ENCODE data around the gene KCNMA1.

KCNMA1 gene

GRCh38 chr10:77670817-77671443, 33.3 kb upstream of the KCNMA1 start:
- Histone ChIP-seq H3K4me1 (ENCODE audit: control insufficient read depth in 1 of 2, insufficient read depth in 1 of 2, low read depth in 1 of 2, low read length in 1 of 2) (no peaks in the 10 kb centered on the region), H3K36me3 (no peaks in the 10 kb centered on the region), H3K9me3 (no peaks in the 10 kb centered on the region), H3K4me3 (ENCODE audit: low read depth in 1 of 2, low read length in 1 of 2) (no peak overlapping the region), H3K27me3 (peaks cover 75% of the 10 kb centered on the region), H3K27ac (no peak overlapping the region)
- no peak for TF ChIP-seq CTCF (IDR thresholded peaks at IDR 0.05)

GRCh38 chr10:77669892-77670291, 32.3 kb upstream of the KCNMA1 start:
- Histone ChIP-seq H3K27ac (no peak overlapping the region), H3K4me3 (ENCODE audit: low read depth in 1 of 2, low read length in 1 of 2) (no peak overlapping the region), H3K4me1 (ENCODE audit: control insufficient read depth in 1 of 2, insufficient read depth in 1 of 2, low read depth in 1 of 2, low read length in 1 of 2) (no peaks in the 10 kb centered on the region), H3K36me3 (no peaks in the 10 kb centered on the region), H3K27me3 (peaks cover 75% of the 10 kb centered on the region), H3K9me3 (no peaks in the 10 kb centered on the region)
- TF ChIP-seq CTCF (IDR thresholded peaks at IDR 0.05), result no peak

GRCh38 chr10:77667426-77668324, 30.1 kb upstream of the KCNMA1 start:
- Histone ChIP-seq H3K27ac (no peak overlapping the region), H3K4me1 (ENCODE audit: control insufficient read depth in 1 of 2, insufficient read depth in 1 of 2, low read depth in 1 of 2, low read length in 1 of 2) (no peaks in the 10 kb centered on the region), H3K4me3 (ENCODE audit: low read depth in 1 of 2, low read length in 1 of 2) (no peak overlapping the region), H3K36me3 (no peaks in the 10 kb centered on the region), H3K9me3 (no peaks in the 10 kb centered on the region), H3K27me3 (peaks cover 73% of the 10 kb centered on the region)
- TF ChIP-seq CTCF (IDR thresholded peaks at IDR 0.05), result no peak

- H3K4me1 ChIP-seq (ENCODE audit: control insufficient read depth in 1 of 2, insufficient read depth in 1 of 2, low read depth in 1 of 2, low read length in 1 of 2), result no peaks in the 10 kb centered on the region
- no peak for TF ChIP-seq CTCF (IDR thresholded peaks at IDR 0.05)
- no peaks in the 10 kb centered on the region for H3K36me3 ChIP-seq
- H3K27me3 ChIP-seq, result peaks cover 73% of the 10 kb centered on the region
- no peak overlapping the region for H3K4me3 ChIP-seq (ENCODE audit: low read depth in 1 of 2, low read length in 1 of 2)
- no peak overlapping the region for H3K27ac ChIP-seq
- H3K9me3 ChIP-seq, result no peaks in the 10 kb centered on the region
Observed at GRCh38 chr10:77666821-77667220, 29.2 kb upstream of the KCNMA1 start.

GRCh38 chr10:77664696-77665095, 27.1 kb upstream of the KCNMA1 start:
- H3K9me3 ChIP-seq, result no peaks in the 10 kb centered on the region
- H3K27ac ChIP-seq, result no peak overlapping the region
- no peaks in the 10 kb centered on the region for H3K4me1 ChIP-seq (ENCODE audit: control insufficient read depth in 1 of 2, insufficient read depth in 1 of 2, low read depth in 1 of 2, low read length in 1 of 2)
- H3K36me3 ChIP-seq, result no peaks in the 10 kb centered on the region
- H3K4me3 ChIP-seq (ENCODE audit: low read depth in 1 of 2, low read length in 1 of 2), result no peak overlapping the region
- H3K27me3 ChIP-seq, result peaks cover 70% of the 10 kb centered on the region
- TF ChIP-seq CTCF (IDR thresholded peaks at IDR 0.05), result no peak
